Esophagus muscularis mucosa (tissue), 4 donors: ENCODE measurements around the gene PIP5K1A. TPM values are rescaled to one million over a fixed set of nuclear protein-coding genes. Genes with fewer than 3 reads are reported as not detected.

Experiments used
- DNase-seq: peaks from one replicate; pipeline ENCODE4 v3.0.0-alpha.2; 2017; ENCODE audit errors: extremely low spot score
- H3K27ac ChIP-seq, 4 donors: fragments of 200-600 bp; sonication (generic); replicated peaks in 1 of 4; 1 replicate in 3 of 4; 2 replicates in 1 of 4; pipeline ENCODE4 v1.5.1; 2016 to 2019; ENCODE audit warnings: mild to moderate bottlenecking in 1 of 4
- H3K27me3 ChIP-seq, 4 donors: fragments of 200-600 bp; sonication (generic); one replicate each; pipeline versions ENCODE4 v1.5.1 to v1.6.0; 2016 to 2019
- H3K36me3 ChIP-seq, 4 donors: fragments of 200-600 bp; sonication (generic); one replicate each; pipeline ENCODE4 v1.5.1; 2016 to 2019
- H3K4me1 ChIP-seq, 4 donors: fragments of 200-600 bp; sonication (generic); one replicate each; pipeline ENCODE4 v1.5.1; 2016 to 2019
- H3K4me3 ChIP-seq, 4 donors: fragments of 200-600 bp; sonication (generic); 1 replicate in 2 of 4; 2 replicates in 2 of 4; pipeline ENCODE4 v1.5.1; 2016 to 2019; ENCODE audit warnings: mild to moderate bottlenecking in 4 of 4, moderate library complexity in 1 of 4
- H3K9me3 ChIP-seq, 4 donors: fragments of 200-600 bp; sonication (generic); 1 replicate in 3 of 4; 2 replicates in 1 of 4; pipeline ENCODE4 v1.5.1; 2016 to 2019
- EP300 ChIP-seq: sonication (generic); formaldehyde crosslinking; IDR thresholded peaks from one replicate; pipeline ENCODE4 v1.6.1; 2017; ENCODE audit warnings: antibody characterized with exemption
- POLR2A ChIP-seq: fragments of 450-650 bp; IDR thresholded peaks from one replicate; pipeline ENCODE4 v1.6.1; 2017; ENCODE audit warnings: antibody characterized with exemption, moderate library complexity, mild to moderate bottlenecking, low read depth
- POLR2AphosphoS5 ChIP-seq, 2 donors: sonication (generic); formaldehyde crosslinking; IDR thresholded peaks; one replicate each; pipeline ENCODE4 v1.6.1; 2017; ENCODE audit warnings: antibody characterized with exemption in 2 of 2
- WGBS: methylation state at CpG from one replicate; pipeline ENCODE4 v1.1.5; 2018; 5-methylcytosine and 5-hydroxymethylcytosine counted together
- intact Hi-C: fragments of 100-400 bp; cut with DNase I; formaldehyde crosslinking; loops from one replicate; pipeline ENCODE4 v1.15.1; 2023
- total RNA-seq, 4 donors: library from RNA; depleted of rRNA; stranded (reverse); fragments of >200 nt; gene quantifications; one replicate each; pipeline versions ENCODE4 v1.1.0 to v1.2.1, GENCODE V29; 2016

The PIP5K1A gene
- total RNA-seq, 4 donors from 2014 or later = 44.7 to 54.9 (median 47.1) TPM

- WGBS = 88% methylated on average over 2 of the region's 2 CpGs
- Histone ChIP-seq H3K9me3 (no peaks in the 10 kb centered on the region), H3K4me1 (peaks cover 0 to under 1% (median 0%) of the 10 kb centered on the region in 4 donors), H3K36me3 (peaks cover 85 to 100% (median 100%) of the 10 kb centered on the region in 4 donors), H3K27me3 (no peaks in the 10 kb centered on the region), H3K27ac (no peak overlapping the region), H3K4me3 (no peak overlapping the region)
- TF ChIP-seq EP300 (no peak), POLR2A (no peak), POLR2AphosphoS5 (IDR thresholded peaks at IDR 0.05) (no peak)
- DNase-seq = no peak
- intact Hi-C loops = no loop called here
These were observed 96.5 kb downstream of the PIP5K1A start for GRCh38 chr1:151294742-151295462.

Other genes starting within 250 kb of the PIP5K1A start
- 100 to 1,000 TPM in 3 of 4 donors, 10 to 100 TPM in 1; 91.8 to 130 (median 117) TPM for gene CERS2, start 223.7 kb upstream of the PIP5K1A start, total RNA-seq
- gene ANXA9, start 216.3 kb upstream of the PIP5K1A start, total RNA-seq = under 1 TPM; 0.13 to 0.42 (median 0.34) TPM
- gene MINDY1, start 191.7 kb upstream of the PIP5K1A start, total RNA-seq = 10 to 100 TPM; 21.6 to 31.7 (median 27.0) TPM
- 10 to 100 TPM; 17.4 to 40.7 (median 23.1) TPM for gene PRUNE1, start 190.1 kb upstream of the PIP5K1A start, total RNA-seq
- gene BNIPL, start 162.0 kb upstream of the PIP5K1A start, total RNA-seq = under 1 TPM; under 0.01 to 0.17 (median 0.12) TPM
- 1 to 10 TPM; 4.3 to 8.7 (median 8.2) TPM for gene C1orf56, start 150.8 kb upstream of the PIP5K1A start, total RNA-seq
- 10 to 100 TPM; 41.1 to 58.2 (median 49.6) TPM for gene CDC42SE1, start 138.9 kb upstream of the PIP5K1A start, total RNA-seq
- 1 to 10 TPM in 2 of 4 donors, under 1 TPM in 2; 0.78 to 1.7 (median 1.2) TPM for gene MLLT11, start 138.2 kb upstream of the PIP5K1A start, total RNA-seq
- gene GABPB2, start 127.8 kb upstream of the PIP5K1A start, total RNA-seq = 10 to 100 TPM; 16.1 to 25.7 (median 20.9) TPM
- gene SEMA6C, start 51.9 kb upstream of the PIP5K1A start, total RNA-seq = 10 to 100 TPM in 1 of 4 donors, 1 to 10 TPM in 3; 5.3 to 12.2 (median 7.3) TPM
- 1 to 10 TPM; 2.8 to 8.3 (median 5.0) TPM for gene TNFAIP8L2, start 41.9 kb upstream of the PIP5K1A start, total RNA-seq
- gene LYSMD1, start 32.6 kb upstream of the PIP5K1A start, total RNA-seq = 10 to 100 TPM; 10.9 to 23.5 (median 12.6) TPM
- gene SCNM1, start 32.4 kb upstream of the PIP5K1A start, total RNA-seq = 10 to 100 TPM; 11.2 to 39.3 (median 21.4) TPM
- 1 to 10 TPM in 2 of 4 donors, not detected in 2; 1.5 to 1.6 TPM for gene TMOD4, start 22.6 kb upstream of the PIP5K1A start, total RNA-seq
- gene VPS72, start 8.4 kb upstream of the PIP5K1A start, total RNA-seq = 10 to 100 TPM; 45.7 to 57.0 (median 54.3) TPM
- gene PSMD4, start 56.2 kb downstream of the PIP5K1A start, total RNA-seq = 100 to 1,000 TPM; 157 to 195 (median 176) TPM
- gene ZNF687, start 83.7 kb downstream of the PIP5K1A start, total RNA-seq = 10 to 100 TPM; 16.6 to 28.6 (median 23.1) TPM
- gene PI4KB, start 128.9 kb downstream of the PIP5K1A start, total RNA-seq = 10 to 100 TPM; 54.8 to 79.5 (median 68.9) TPM
- 10 to 100 TPM; 40.3 to 50.3 (median 45.0) TPM for gene RFX5, start 148.7 kb downstream of the PIP5K1A start, total RNA-seq
- 100 to 1,000 TPM in 1 of 4 donors, 10 to 100 TPM in 3; 61.4 to 113 (median 81.6) TPM for gene SELENBP1, start 174.2 kb downstream of the PIP5K1A start, total RNA-seq
- gene PSMB4, start 201.0 kb downstream of the PIP5K1A start, total RNA-seq = 100 to 1,000 TPM; 236 to 284 (median 253) TPM